GM21825 (cell line): ENCODE data around the gene G3BP2.
"Not testable (repeated sequence)": the region's sequence is repeated elsewhere in the genome, so short reads cannot be mapped to it uniquely, and the experiment has no call there.

Source experiments
- ATAC-seq: cut with Tn5 transposase; IDR thresholded peaks from one replicate; pipeline ENCODE4 v1.9.1; 2021; ENCODE audit warnings: mild to moderate bottlenecking, moderate library complexity; ENCODE audit not compliant: unreplicated experiment

Gene G3BP2

GRCh38 chr4:75673027-75673958 lies at the start of gene G3BP2:
G3BP2 (minus strand) TSS chr4:75673411; CDS start chr4:75662025, 11,386 bp downstream.
- ATAC-seq, result peak; percentile 93

GRCh38 chr4:75722417-75722816 lies 49.2 kb upstream of the G3BP2 start:
- ATAC-seq, result no peak

- no peak for ATAC-seq
Observed at GRCh38 chr4:75718529-75718928, 45.3 kb upstream of the G3BP2 start.

GRCh38 chr4:75717408-75717807 lies 44.2 kb upstream of the G3BP2 start:
- no peak for ATAC-seq

- not testable (repeated sequence) for ATAC-seq
Observed at GRCh38 chr4:75716054-75716453, 42.8 kb upstream of the G3BP2 start.

DNA sequence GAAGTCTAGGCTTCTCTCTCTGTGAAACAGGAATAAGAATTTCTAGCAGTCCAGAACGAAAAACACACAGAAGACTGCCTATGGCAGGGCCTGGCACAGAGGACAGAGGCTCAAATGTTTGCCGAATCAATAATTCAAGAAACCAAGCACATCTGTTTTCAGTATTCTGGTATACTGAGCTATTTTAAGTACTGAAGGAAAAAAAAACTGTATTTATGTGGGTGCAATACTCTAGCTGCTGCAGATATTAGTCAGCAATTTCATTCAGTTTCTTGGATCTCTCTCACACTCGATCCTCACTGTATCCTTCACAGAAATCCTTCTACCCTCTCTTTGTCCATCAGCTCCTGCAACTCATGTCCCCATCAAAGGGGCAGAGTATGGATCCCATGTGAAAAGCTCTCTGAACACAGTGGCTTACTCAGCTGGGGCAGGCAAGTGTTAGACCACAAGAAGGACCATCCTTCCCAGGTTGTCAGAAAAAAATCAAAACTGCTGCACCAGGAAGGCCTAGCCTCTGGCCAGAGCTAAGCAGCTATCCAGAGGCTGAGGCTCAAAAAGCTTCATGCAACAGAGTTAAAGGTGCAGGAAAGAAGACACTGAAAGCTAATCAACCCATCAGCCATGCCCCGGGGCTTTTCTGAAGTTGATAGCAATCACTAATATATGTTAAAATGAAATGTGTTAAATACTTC lies 42.0 kb upstream of the G3BP2 start:
- no peak for ATAC-seq

- ATAC-seq, result no peak
Observed at GRCh38 chr4:75714704-75715103, 41.5 kb upstream of the G3BP2 start.

GRCh38 chr4:75714011-75714410 lies 40.8 kb upstream of the G3BP2 start:
- ATAC-seq, result no peak

DNA sequence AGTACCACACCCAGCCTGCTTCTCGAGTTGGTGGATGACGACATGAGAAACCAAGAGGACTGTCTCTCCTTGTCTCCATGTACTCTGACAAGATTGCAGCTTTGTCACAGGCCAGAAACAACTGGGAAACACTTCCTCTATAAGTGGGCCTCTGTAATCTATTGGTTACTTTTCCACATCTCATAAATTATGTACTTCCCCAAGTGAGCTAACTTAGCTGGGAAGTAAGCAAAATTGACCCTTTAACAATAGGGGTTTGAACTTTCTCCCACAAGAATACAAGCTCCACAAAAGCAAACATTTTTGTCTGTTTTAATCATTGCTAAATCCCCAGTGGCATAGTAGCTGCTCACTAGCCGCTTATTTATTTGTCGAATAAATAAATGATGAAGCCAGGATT lies 37.0 kb upstream of the G3BP2 start:
- no peak for ATAC-seq

DNA sequence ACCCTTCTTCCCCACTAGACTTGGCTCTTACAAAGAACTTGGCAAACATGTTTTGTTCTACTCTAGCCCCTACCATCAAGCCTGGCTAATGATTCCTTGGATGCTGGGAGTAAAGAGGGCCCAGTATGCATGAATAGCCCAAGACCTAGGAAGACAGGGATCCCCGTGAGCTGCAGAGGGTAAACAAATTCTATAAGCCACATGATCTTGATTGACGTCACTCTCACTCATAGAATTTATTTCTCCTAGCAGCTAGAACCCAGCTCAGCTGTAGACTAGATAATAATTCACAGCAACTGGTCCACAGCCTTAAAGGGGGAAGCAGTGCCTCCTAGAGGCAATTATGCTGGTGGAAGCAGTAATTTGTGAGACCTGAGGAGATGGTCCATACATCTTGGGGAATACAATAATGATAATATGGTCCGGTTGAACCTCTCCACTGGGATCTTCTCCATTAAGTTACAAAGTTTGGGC lies 35.0 kb upstream of the G3BP2 start:
- ATAC-seq, result no peak

DNA sequence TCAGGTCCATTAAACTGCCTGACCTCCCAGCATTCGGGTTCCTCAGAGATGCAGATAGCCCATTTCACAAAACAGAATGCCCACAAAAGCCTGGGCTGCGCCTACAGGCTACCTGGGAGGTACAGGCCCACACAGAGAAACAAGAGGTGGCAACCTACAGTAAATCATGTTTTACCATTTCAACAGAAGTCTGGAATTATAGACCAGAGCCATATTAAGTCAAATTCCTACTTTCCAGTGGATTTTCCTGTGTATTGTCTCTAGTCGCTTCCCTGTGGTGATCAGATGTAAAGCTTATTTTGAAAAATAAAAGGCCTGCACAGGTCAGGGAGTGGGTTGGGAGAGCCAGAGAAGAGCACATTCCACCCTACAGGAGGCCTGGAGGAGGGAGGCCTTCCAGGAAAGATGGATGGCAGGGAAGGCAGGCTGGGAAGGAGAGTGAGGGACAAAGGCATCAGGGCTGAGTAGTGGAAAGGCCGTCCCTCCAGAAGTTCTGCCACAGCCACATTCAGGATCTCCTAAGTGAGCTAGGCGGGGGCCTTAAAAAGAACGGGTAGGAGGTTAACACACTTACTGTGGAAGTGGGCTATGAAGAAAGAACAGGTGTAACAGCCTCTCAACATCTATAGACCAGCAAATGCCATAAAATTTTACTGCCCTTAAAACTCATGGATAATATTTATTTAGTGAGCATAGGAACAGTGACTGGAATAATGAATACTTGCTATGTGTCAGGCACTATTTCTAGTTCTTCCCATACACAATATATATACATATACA lies 32.2 kb upstream of the G3BP2 start:
- no peak for ATAC-seq

DNA sequence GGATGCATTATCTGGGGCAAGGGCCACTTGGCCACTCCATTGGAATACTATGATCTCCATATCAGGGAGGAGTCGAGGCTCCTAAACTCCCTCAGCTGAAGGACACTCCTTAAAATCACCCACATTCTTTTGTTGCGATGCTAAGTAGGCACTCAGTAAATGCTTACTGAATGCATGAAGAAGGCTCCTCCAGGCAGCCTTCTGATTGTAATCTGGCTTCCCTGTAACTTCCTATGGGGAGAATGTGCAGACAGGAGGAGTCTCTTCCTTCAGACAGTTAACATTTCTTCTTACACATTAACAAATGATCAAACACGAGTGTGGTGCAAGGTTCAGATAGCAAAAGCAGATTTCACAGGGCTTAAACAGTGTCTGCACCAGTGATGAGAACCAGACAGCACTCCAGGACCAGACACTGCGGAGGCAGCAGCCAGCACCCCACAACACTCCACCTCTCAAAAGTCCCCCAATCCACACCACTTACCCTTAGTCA lies 29.8 kb upstream of the G3BP2 start:
- ATAC-seq, result no peak

DNA sequence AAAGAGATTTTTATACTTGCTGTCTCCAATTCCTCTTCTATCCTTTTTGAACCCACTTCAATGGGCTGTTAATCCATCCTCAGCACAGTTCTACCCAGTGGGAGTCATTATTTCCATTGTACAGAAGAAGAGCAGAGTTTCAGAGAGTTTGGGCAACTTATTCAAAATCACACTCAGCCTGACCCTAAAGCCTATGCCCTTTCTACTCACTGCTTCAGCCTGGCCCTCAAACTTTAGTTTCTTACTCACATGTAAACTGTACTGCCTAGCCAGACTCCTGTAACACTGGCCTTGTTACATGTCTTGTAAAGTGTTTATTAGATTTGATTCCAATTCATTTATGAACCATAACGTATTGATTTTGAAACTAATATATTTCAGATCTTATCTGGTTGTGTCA lies 26.1 kb upstream of the G3BP2 start:
- ATAC-seq, result peak; percentile 10

DNA sequence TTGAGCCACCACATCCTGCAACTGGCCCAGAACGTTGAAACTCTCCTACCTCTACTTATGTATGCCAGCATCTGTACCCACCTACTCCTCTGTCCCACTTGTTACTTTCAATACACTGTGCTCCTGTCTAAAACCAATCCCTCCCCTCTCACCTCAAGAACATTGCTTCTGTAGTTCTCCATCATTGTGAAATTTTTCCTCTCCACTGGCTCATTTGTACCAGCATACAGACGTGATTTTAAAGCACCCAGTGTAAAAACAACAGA lies 25.7 kb upstream of the G3BP2 start:
- ATAC-seq, result peak; percentile 40

DNA sequence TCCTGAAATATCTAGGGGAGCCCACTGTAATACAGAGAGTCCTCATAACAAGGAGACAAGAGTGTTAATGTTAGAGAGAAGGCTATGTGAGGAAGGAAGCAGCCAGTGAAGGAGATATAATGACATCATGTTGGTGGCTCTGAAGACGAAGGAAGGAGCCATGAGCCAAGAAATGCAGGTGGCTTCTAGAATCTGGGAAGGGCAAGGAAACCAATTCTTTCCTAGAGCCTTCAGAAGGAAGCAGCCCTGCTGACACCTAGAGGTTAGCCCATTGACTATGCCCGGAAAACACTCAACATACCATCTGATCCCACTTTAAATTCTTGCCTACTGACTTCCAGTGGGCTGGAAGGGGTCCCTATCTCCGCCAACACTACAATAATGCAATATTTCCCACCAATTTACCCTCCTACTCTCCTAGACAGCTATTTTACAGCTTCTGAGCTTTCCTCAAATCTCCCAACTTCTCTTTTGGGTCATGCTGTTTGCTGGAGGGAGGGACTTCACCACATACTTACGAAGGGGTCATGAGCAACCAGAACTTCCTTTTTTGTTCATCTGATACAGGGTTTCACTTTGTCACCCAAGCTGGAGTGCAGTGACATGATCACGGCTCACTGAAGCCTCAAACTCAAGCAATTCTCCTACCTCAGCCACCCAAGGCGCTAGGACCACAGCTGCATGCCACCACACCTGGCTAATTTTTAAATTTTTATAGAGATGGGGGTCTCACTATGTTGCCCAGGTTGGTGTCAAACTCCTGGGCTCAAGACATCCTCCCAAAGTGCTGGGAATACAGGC lies 25.2 kb upstream of the G3BP2 start:
- peak; percentile 93 for ATAC-seq

DNA sequence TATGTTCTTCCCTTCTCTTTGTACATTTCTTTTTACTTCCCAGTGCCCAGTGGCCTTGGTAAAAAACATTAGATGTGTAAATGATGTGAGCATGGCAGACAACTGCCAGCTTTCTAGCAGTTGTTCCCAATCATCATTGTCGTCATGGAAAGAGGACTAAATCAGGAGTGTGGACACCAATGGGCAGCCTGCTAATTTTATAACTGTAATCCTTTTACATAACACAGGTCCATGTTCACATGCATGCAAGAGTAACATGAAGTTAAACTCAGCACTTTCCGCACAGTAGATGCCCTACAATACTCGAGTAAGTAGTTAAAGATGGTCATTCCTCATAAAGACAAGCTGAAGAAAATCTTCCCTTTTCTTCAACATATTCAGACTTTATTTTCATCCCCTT lies 23.4 kb upstream of the G3BP2 start:
- ATAC-seq, result no peak

DNA sequence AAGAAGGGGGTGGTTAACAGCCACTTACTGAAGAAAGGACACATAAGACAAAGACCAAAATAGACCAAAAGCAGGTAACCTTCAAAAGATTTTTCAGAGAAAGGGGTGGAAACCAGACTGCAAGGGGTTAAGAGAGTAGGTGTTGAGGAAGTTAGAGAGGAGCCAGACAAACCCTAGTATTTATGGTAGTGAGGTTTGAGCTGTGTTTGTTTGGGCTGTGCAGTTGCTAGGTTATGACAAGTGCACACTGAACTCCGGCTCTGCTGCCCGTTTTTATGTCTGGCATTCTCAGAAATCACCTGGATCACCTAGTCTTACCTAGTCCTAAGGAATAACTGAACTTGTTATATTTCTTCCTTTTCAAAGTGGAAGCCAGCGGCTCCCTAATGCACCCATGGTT lies 22.9 kb upstream of the G3BP2 start:
- ATAC-seq, result no peak

DNA sequence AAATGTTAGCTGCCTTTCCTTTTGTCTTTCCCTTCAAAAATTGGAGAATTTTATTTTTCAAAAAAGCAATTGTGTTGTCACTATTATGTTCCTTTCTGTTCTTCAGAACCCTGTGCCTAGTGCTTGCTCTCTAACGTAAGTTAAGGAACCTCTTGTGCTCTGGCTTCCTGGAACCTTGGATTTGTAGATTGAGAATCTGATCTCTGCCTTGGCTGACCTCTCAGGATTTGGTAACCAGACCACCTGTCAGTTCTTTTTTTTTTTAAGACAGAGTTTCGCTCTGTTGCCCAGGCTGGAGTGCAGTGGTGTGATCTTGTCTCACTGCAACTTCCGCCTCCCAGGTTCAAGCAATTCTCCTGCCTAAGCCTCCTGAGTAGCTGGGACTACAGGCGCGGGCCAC lies 18.9 kb upstream of the G3BP2 start:
- ATAC-seq, result not testable (repeated sequence)

GRCh38 chr4:75687125-75687524 lies 13.9 kb upstream of the G3BP2 start:
- not testable (repeated sequence) for ATAC-seq

- ATAC-seq, result no peak
Observed at GRCh38 chr4:75686346-75686745, 13.1 kb upstream of the G3BP2 start.
